Liver (tissue), 3 donors: ENCODE data around the gene ADRA2C.

Experiments
- ATF3 ChIP-seq: IDR thresholded peaks from 2 replicates; pipeline ENCODE4 v1.6.1; 2016; ENCODE audit warnings: antibody characterized with exemption
- CTCF ChIP-seq: fragments of 150-350 bp; IDR thresholded peaks from 2 replicates; pipeline ENCODE4 v1.5.1; 2017; ENCODE audit warnings: improper control_type of control experiment, low read depth, low read length; ENCODE audit not compliant: missing input control
- EGR1 ChIP-seq, 2 donors: IDR thresholded peaks; 2 replicates each; pipeline ENCODE4 v1.6.1; 2016 to 2018; ENCODE audit warnings: antibody characterized with exemption in 2 of 2, low read depth in 2 of 2
- GABPA ChIP-seq, 2 donors: IDR thresholded peaks in 1 of 2; conservative IDR thresholded peaks in 1 of 2; 2 replicates each; pipeline ENCODE4 v1.6.1; 2016; ENCODE audit warnings: antibody characterized with exemption in 2 of 2, mild to moderate bottlenecking in 1 of 2, moderate library complexity in 1 of 2
- JUND ChIP-seq, 2 donors: IDR thresholded peaks; 2 replicates each; pipeline ENCODE4 v1.6.1; 2016; ENCODE audit warnings: antibody characterized with exemption in 2 of 2
- MAX ChIP-seq: IDR thresholded peaks from 2 replicates; pipeline ENCODE4 v1.6.1; 2016; ENCODE audit warnings: antibody characterized with exemption
- REST ChIP-seq: IDR thresholded peaks from 2 replicates; pipeline ENCODE4 v1.6.1; 2016; ENCODE audit warnings: antibody characterized with exemption, mild to moderate bottlenecking
- TAF1 ChIP-seq: conservative IDR thresholded peaks from 2 replicates; pipeline ENCODE4 v1.6.1; 2016; ENCODE audit warnings: antibody characterized with exemption, mild to moderate bottlenecking
- YY1 ChIP-seq: IDR thresholded peaks from 2 replicates; pipeline ENCODE4 v1.6.1; 2016; ENCODE audit warnings: antibody characterized with exemption, mild to moderate bottlenecking
- ZBTB33 ChIP-seq: IDR thresholded peaks from 2 replicates; pipeline ENCODE4 v1.6.1; 2016; ENCODE audit warnings: antibody characterized with exemption
- donor health status: healthy.
- donor health status: healthy.

GRCh38 chr4:3759236-3759635 is 6.9 kb upstream of the ADRA2C start:
- TF ChIP-seq CTCF = no peak
- no peak for TF ChIP-seq GABPA (IDR thresholded peaks at IDR 0.05 in 1 of 2, conservative IDR thresholded peaks at IDR 0.05 in 1 of 2)
- TF ChIP-seq EGR1 (IDR thresholded peaks at IDR 0.05; ENCODE audit: low read depth in 2 of 2) = no peak
- TF ChIP-seq YY1 = no peak
- TF ChIP-seq REST = no peak
- TF ChIP-seq TAF1 = no peak
- no peak for TF ChIP-seq ATF3
- TF ChIP-seq ZBTB33 = no peak
- TF ChIP-seq MAX = no peak
- no peak for TF ChIP-seq JUND (IDR thresholded peaks at IDR 0.05)
